ENCODE data around the gene SZT2.

SZT2 gene

GRCh38 chr1:43437031-43437973, 47.6 kb downstream of the SZT2 start:
- Histone ChIP-seq H3K27me3 (ENCODE audit: control insufficient read depth, insufficient read depth, low read length) (no peaks in the 10 kb centered on the region), H3K4me1 (ENCODE audit: control insufficient read depth, insufficient read depth, low read length) (peaks cover 2% of the 10 kb centered on the region), H3K36me3 (ENCODE audit: control insufficient read depth, insufficient read depth, low read length) (peaks cover 44% of the 10 kb centered on the region), H3K4me3 (ENCODE audit: low read length) (no peak overlapping the region), H3K27ac (ENCODE audit: low read depth, low read length) (no peak overlapping the region), H3K9ac (ENCODE audit: low read length) (no peak overlapping the region)

GRCh38 chr1:43438006-43438405, 48.3 kb downstream of the SZT2 start:
- no peak overlapping the region for H3K9ac ChIP-seq (ENCODE audit: low read length)
- no peak overlapping the region for H3K27ac ChIP-seq (ENCODE audit: low read depth, low read length)
- H3K4me3 ChIP-seq (ENCODE audit: low read length), result no peak overlapping the region
- peaks cover 42% of the 10 kb centered on the region for H3K36me3 ChIP-seq (ENCODE audit: control insufficient read depth, insufficient read depth, low read length)
- H3K4me1 ChIP-seq (ENCODE audit: control insufficient read depth, insufficient read depth, low read length), result peaks cover 2% of the 10 kb centered on the region
- no peaks in the 10 kb centered on the region for H3K27me3 ChIP-seq (ENCODE audit: control insufficient read depth, insufficient read depth, low read length)

- no peak overlapping the region for H3K27ac ChIP-seq (ENCODE audit: low read depth, low read length)
- no peaks in the 10 kb centered on the region for H3K27me3 ChIP-seq (ENCODE audit: control insufficient read depth, insufficient read depth, low read length)
- no peak overlapping the region for H3K4me3 ChIP-seq (ENCODE audit: low read length)
- peaks cover 2% of the 10 kb centered on the region for H3K4me1 ChIP-seq (ENCODE audit: control insufficient read depth, insufficient read depth, low read length)
- no peak overlapping the region for H3K9ac ChIP-seq (ENCODE audit: low read length)
- peaks cover 43% of the 10 kb centered on the region for H3K36me3 ChIP-seq (ENCODE audit: control insufficient read depth, insufficient read depth, low read length)
Observed at GRCh38 chr1:43438576-43438952, 48.9 kb downstream of the SZT2 start.

- Histone ChIP-seq H3K27me3 (ENCODE audit: control insufficient read depth, insufficient read depth, low read length) (no peaks in the 10 kb centered on the region), H3K9ac (ENCODE audit: low read length) (no peak overlapping the region), H3K36me3 (ENCODE audit: control insufficient read depth, insufficient read depth, low read length) (peaks cover 40% of the 10 kb centered on the region), H3K27ac (ENCODE audit: low read depth, low read length) (no peak overlapping the region), H3K4me1 (ENCODE audit: control insufficient read depth, insufficient read depth, low read length) (peaks cover 2% of the 10 kb centered on the region), H3K4me3 (ENCODE audit: low read length) (no peak overlapping the region)
Observed at GRCh38 chr1:43438953-43439581, 49.4 kb downstream of the SZT2 start.

- H3K4me1 ChIP-seq (ENCODE audit: control insufficient read depth, insufficient read depth, low read length), result peaks cover 2% of the 10 kb centered on the region
- H3K9ac ChIP-seq (ENCODE audit: low read length), result no peak overlapping the region
- H3K4me3 ChIP-seq (ENCODE audit: low read length), result no peak overlapping the region
- H3K27ac ChIP-seq (ENCODE audit: low read depth, low read length), result no peak overlapping the region
- peaks cover 45% of the 10 kb centered on the region for H3K36me3 ChIP-seq (ENCODE audit: control insufficient read depth, insufficient read depth, low read length)
- no peaks in the 10 kb centered on the region for H3K27me3 ChIP-seq (ENCODE audit: control insufficient read depth, insufficient read depth, low read length)
Observed at GRCh38 chr1:43439781-43440180, 50.1 kb downstream of the SZT2 start.

GRCh38 chr1:43440358-43440757, 50.7 kb downstream of the SZT2 start:
- no peak overlapping the region for H3K9ac ChIP-seq (ENCODE audit: low read length)
- no peak overlapping the region for H3K27ac ChIP-seq (ENCODE audit: low read depth, low read length)
- H3K4me3 ChIP-seq (ENCODE audit: low read length), result no peak overlapping the region
- H3K27me3 ChIP-seq (ENCODE audit: control insufficient read depth, insufficient read depth, low read length), result no peaks in the 10 kb centered on the region
- H3K36me3 ChIP-seq (ENCODE audit: control insufficient read depth, insufficient read depth, low read length), result peaks cover 45% of the 10 kb centered on the region
- H3K4me1 ChIP-seq (ENCODE audit: control insufficient read depth, insufficient read depth, low read length), result peaks cover 2% of the 10 kb centered on the region

- H3K27ac ChIP-seq (ENCODE audit: low read depth, low read length), result no peak overlapping the region
- H3K36me3 ChIP-seq (ENCODE audit: control insufficient read depth, insufficient read depth, low read length), result peaks cover 55% of the 10 kb centered on the region
- no peak overlapping the region for H3K4me3 ChIP-seq (ENCODE audit: low read length)
- H3K9ac ChIP-seq (ENCODE audit: low read length), result no peak overlapping the region
- H3K27me3 ChIP-seq (ENCODE audit: control insufficient read depth, insufficient read depth, low read length), result no peaks in the 10 kb centered on the region
- no peaks in the 10 kb centered on the region for H3K4me1 ChIP-seq (ENCODE audit: control insufficient read depth, insufficient read depth, low read length)
Observed at GRCh38 chr1:43441166-43441893, 51.6 kb downstream of the SZT2 start.

GRCh38 chr1:43441894-43442637, 52.4 kb downstream of the SZT2 start:
- Histone ChIP-seq H3K27me3 (ENCODE audit: control insufficient read depth, insufficient read depth, low read length) (no peaks in the 10 kb centered on the region), H3K36me3 (ENCODE audit: control insufficient read depth, insufficient read depth, low read length) (peaks cover 62% of the 10 kb centered on the region), H3K4me1 (ENCODE audit: control insufficient read depth, insufficient read depth, low read length) (no peaks in the 10 kb centered on the region), H3K9ac (ENCODE audit: low read length) (no peak overlapping the region), H3K27ac (ENCODE audit: low read depth, low read length) (no peak overlapping the region), H3K4me3 (ENCODE audit: low read length) (no peak overlapping the region)

GRCh38 chr1:43442756-43443155, 53.1 kb downstream of the SZT2 start:
- no peaks in the 10 kb centered on the region for H3K27me3 ChIP-seq (ENCODE audit: control insufficient read depth, insufficient read depth, low read length)
- H3K9ac ChIP-seq (ENCODE audit: low read length), result no peak overlapping the region
- H3K4me3 ChIP-seq (ENCODE audit: low read length), result no peak overlapping the region
- H3K36me3 ChIP-seq (ENCODE audit: control insufficient read depth, insufficient read depth, low read length), result peaks cover 69% of the 10 kb centered on the region
- H3K4me1 ChIP-seq (ENCODE audit: control insufficient read depth, insufficient read depth, low read length), result no peaks in the 10 kb centered on the region
- H3K27ac ChIP-seq (ENCODE audit: low read depth, low read length), result no peak overlapping the region

- Histone ChIP-seq H3K9ac (ENCODE audit: low read length) (no peak overlapping the region), H3K4me3 (ENCODE audit: low read length) (no peak overlapping the region), H3K27me3 (ENCODE audit: control insufficient read depth, insufficient read depth, low read length) (no peaks in the 10 kb centered on the region), H3K27ac (ENCODE audit: low read depth, low read length) (no peak overlapping the region), H3K4me1 (ENCODE audit: control insufficient read depth, insufficient read depth, low read length) (no peaks in the 10 kb centered on the region), H3K36me3 (ENCODE audit: control insufficient read depth, insufficient read depth, low read length) (peaks cover 70% of the 10 kb centered on the region)
Observed at GRCh38 chr1:43443197-43443946, 53.7 kb downstream of the SZT2 start.

GRCh38 chr1:43444151-43444828, 54.6 kb downstream of the SZT2 start:
- H3K4me1 ChIP-seq (ENCODE audit: control insufficient read depth, insufficient read depth, low read length), result no peaks in the 10 kb centered on the region
- no peak overlapping the region for H3K9ac ChIP-seq (ENCODE audit: low read length)
- peaks cover 68% of the 10 kb centered on the region for H3K36me3 ChIP-seq (ENCODE audit: control insufficient read depth, insufficient read depth, low read length)
- H3K4me3 ChIP-seq (ENCODE audit: low read length), result no peak overlapping the region
- no peaks in the 10 kb centered on the region for H3K27me3 ChIP-seq (ENCODE audit: control insufficient read depth, insufficient read depth, low read length)
- H3K27ac ChIP-seq (ENCODE audit: low read depth, low read length), result no peak overlapping the region

Measured in rectal smooth muscle tissue (tissue), 1 donor.